Lung (tissue), 12 donors: ENCODE results near the gene ALLC. TPM values are rescaled to one million over a fixed set of nuclear protein-coding genes. Genes with fewer than 3 reads are reported as not detected.
A peak's percentile ranks its signal among the peaks of the same experiment; 100 is the strongest.

Experiments used
- ATAC-seq: fragments of 200-7000 bp; cut with Tn5 transposase; one replicate; pipeline ENCODE4 v1.9.1; 2020; ENCODE audit warnings: moderate number of reproducible peaks; ENCODE audit not compliant: insufficient read depth, low FRiP score
- DNase-seq, 3 donors: peaks; one replicate each; pipeline ENCODE4 v3.0.0-alpha.2; 2013 to 2017
- H3K27ac ChIP-seq, 2 donors: one replicate each; pipeline ENCODE4 v1.5.1; 2013; ENCODE audit warnings: mild to moderate bottlenecking in 2 of 2, moderate library complexity in 2 of 2, control low read depth in 1 of 2, inconsistent platforms in 1 of 2, low read depth in 1 of 2, low read length in 1 of 2
- H3K27me3 ChIP-seq, 3 donors: one replicate each; pipeline ENCODE4 v1.5.1; 2013; ENCODE audit warnings: low read length in 2 of 3; ENCODE audit not compliant: control insufficient read depth in 3 of 3, insufficient read depth in 3 of 3
- H3K36me3 ChIP-seq, 4 donors: one replicate each; pipeline ENCODE4 v1.5.1; 2013; ENCODE audit warnings: low read length in 4 of 4, mild to moderate bottlenecking in 1 of 4, moderate library complexity in 1 of 4; ENCODE audit not compliant: control insufficient read depth in 4 of 4, insufficient read depth in 4 of 4
- H3K4me1 ChIP-seq, 5 donors: one replicate each; pipeline ENCODE4 v1.5.1; 2013; ENCODE audit warnings: low read length in 5 of 5, mild to moderate bottlenecking in 2 of 5, moderate library complexity in 1 of 5; ENCODE audit not compliant: control insufficient read depth in 5 of 5, insufficient read depth in 5 of 5
- H3K4me3 ChIP-seq: one replicate; pipeline ENCODE4 v1.5.1; 2013; ENCODE audit warnings: mild to moderate bottlenecking, control low read depth, moderate library complexity
- H3K9ac ChIP-seq, 2 donors: one replicate each; pipeline ENCODE4 v1.5.1; 2013; ENCODE audit warnings: low read length in 2 of 2, control low read depth in 1 of 2; ENCODE audit not compliant: insufficient read depth in 1 of 2
- H3K9me3 ChIP-seq, 4 donors: one replicate each; pipeline ENCODE4 v1.5.1; 2013; ENCODE audit warnings: low read length in 3 of 4, mild to moderate bottlenecking in 1 of 4, moderate library complexity in 1 of 4; ENCODE audit not compliant: control insufficient read depth in 4 of 4, insufficient read depth in 3 of 4
- WGBS, 2 donors: extraction: QIAGEN DNeasy Blood & Tissue Kit; methylation state at CpG; one replicate each; pipeline ENCODE4 v1.1.7; 2013; 5-methylcytosine and 5-hydroxymethylcytosine counted together
- polyA plus RNA-seq, 2 donors: library from polyadenylated mRNA; stranded (reverse); fragments of 200-250 nt; gene quantifications; one replicate each; pipeline ENCODE4 v1.2.1, GENCODE V29; 2013
- total RNA-seq, 2 donors: library from RNA; depleted of rRNA in 1 of 2; stranded (reverse); fragments of >200 nt in 1 of 2; gene quantifications; one replicate each; pipeline ENCODE4 v1.2.1, GENCODE V29; 2014 to 2021
- TF ChIP-seq, protein P1 (sequence below): IDR thresholded peaks from 2 replicates; pipeline ENCODE4 v1.5.1; 2012; ENCODE audit warnings: mild to moderate bottlenecking; ENCODE audit errors: control extremely low read depth, extremely low read depth
- donor health status: control.
- donor health status: control.
- donor health status: Bipolar disorder and iron deficiency.
- donor health status: healthy.
- donor health status: DM: yes; HTN: yes; CAD: no.

Gene ALLC
- total and polyA plus RNA-seq, 4 donors = 0.06 TPM; not detected in 3

DNA sequence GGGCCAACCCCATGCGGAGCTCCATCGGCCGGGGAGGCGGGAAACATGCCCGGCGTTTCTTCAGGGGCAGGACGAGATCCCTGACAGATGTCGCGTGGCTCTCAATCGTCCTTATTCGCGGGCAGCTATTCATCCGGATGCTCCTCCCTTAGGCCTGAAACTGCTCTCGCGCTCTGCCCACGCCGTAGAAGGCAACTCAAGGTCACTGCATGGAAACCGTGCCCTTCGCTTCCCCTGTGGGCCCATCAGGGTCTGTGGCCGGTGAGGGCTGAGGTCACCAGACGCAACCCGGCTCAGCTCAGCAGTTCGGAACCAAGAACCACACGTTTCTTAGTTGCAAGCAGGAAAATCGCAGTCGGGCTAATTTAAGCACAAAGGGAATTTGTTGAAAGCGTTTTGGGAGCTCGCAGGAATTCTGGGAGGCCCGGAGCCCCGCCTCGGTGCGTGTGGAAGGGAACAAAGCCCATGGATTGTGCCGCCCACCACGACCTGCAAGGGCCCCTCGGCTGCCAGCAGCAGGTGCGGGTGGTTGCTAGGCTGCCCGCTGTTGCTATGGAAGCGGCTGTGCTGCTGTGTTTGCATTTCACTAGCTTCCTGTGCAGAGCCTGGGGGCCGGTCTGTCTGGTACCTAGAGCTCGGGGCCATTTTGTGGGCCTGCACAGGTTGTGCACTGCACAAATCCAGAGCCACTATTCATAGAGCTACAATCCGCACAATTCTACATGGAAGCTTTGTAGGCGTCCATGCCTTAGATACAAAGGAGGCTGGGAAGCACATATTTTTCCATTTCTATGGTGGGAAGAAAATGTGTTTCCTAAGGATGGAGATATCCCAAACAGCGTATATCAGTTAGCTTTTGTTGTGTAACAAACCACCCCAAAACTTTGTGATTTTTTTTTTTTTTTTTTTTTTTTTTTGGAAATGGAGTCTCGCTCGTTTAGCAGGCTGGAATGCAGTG lies 6.0 kb upstream of the ALLC start:
- H3K36me3 ChIP-seq = no peaks in the 10 kb centered on the region
- peaks cover 0 to 32% (median 4%) of the 10 kb centered on the region in 5 donors for H3K4me1 ChIP-seq
- H3K27ac ChIP-seq = peak overlapping the region in 1 of 2 donors; percentile 80
- TF ChIP-seq, protein P1, sequence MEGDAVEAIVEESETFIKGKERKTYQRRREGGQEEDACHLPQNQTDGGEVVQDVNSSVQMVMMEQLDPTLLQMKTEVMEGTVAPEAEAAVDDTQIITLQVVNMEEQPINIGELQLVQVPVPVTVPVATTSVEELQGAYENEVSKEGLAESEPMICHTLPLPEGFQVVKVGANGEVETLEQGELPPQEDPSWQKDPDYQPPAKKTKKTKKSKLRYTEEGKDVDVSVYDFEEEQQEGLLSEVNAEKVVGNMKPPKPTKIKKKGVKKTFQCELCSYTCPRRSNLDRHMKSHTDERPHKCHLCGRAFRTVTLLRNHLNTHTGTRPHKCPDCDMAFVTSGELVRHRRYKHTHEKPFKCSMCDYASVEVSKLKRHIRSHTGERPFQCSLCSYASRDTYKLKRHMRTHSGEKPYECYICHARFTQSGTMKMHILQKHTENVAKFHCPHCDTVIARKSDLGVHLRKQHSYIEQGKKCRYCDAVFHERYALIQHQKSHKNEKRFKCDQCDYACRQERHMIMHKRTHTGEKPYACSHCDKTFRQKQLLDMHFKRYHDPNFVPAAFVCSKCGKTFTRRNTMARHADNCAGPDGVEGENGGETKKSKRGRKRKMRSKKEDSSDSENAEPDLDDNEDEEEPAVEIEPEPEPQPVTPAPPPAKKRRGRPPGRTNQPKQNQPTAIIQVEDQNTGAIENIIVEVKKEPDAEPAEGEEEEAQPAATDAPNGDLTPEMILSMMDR = no peak
- H3K27me3 ChIP-seq = no peaks in the 10 kb centered on the region
- ATAC-seq = peak; percentile 45
- WGBS, 2 donors = 12 to 16% methylated on average over 45 of the region's 45 CpGs
- H3K9ac ChIP-seq = peak overlapping the region; percentile 42 to 46
- no peak overlapping the region for H3K4me3 ChIP-seq
- DNase-seq = peak; percentile 78 to 87 (median 81)
- no peaks in the 10 kb centered on the region for H3K9me3 ChIP-seq

DNA sequence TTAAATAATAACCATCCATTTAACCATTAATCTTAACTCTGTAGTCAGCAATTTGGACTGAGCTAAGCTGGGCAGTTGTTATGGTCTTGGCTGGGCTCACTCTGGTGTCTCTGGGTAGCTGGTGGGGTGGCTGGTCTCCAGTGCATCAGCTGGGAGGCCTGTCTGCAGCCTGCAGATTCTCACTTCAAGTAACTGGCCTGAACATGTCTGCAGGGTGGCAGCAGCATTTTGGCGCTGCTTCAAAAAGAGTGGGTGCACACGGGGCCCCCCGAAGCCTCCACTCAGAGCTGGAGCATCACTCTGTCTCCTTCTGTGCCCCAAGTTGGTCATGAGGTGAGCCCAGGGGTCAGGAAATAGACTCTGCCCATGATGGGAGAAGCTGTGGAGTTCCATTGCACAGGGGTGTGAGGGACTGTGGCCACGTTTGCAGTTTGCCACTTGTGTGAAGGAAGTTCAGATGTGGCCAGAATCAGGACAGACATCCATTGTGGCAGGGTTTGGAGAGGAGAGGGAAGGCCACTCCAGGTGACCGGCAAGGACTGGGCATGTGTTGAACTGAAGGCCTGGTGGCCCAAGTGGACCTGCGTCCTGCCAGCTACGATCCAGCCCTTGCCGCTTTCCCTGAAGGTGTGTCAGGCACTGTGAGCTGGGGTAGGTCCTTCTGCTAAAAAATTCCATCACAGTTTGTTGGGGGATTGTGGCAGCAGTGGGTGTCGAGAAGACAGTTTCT lies 4.9 kb upstream of the ALLC start:
- TF ChIP-seq, protein P1 = no peak
- H3K4me3 ChIP-seq = no peak overlapping the region

DNA sequence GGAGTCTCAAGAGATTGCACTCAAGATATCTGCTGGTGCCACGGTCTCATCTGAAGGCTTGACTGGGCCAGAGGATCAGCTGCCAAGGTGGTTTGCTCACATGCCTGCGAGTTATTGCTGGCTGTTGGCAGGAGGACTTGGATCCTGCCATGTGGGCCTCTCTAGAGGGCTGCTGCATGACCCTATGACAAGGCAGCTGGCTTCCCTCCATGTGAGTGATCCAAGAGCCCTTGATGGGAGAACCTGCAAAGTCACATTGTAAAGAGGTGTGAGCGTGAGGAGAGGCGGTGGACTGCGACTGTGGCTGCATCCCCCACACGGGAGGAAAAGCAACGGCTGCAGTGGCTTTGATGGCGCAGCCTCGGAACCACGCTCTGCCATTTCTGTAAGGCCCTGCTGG lies 4.0 kb upstream of the ALLC start:
- no peaks in the 10 kb centered on the region for H3K27me3 ChIP-seq
- H3K9ac ChIP-seq = no peak overlapping the region
- TF ChIP-seq, protein P1 = no peak
- H3K9me3 ChIP-seq = no peaks in the 10 kb centered on the region
- no peak for ATAC-seq
- 77 to 86% methylated on average over 10 of the region's 10 CpGs for WGBS, 2 donors
- peaks cover 0 to 43% (median 4%) of the 10 kb centered on the region in 5 donors for H3K4me1 ChIP-seq
- no peaks in the 10 kb centered on the region for H3K36me3 ChIP-seq
- peak in 2 of 3 donors; percentile 21 to 39 for DNase-seq
- no peak overlapping the region for H3K27ac ChIP-seq
- no peak overlapping the region for H3K4me3 ChIP-seq

More for the DNA sequence above, 4.9 kb upstream of the ALLC start:
- ATAC-seq = no peak
- H3K36me3 ChIP-seq = no peaks in the 10 kb centered on the region
- H3K9me3 ChIP-seq = no peaks in the 10 kb centered on the region
- no peak overlapping the region for H3K27ac ChIP-seq
- H3K4me1 ChIP-seq = peaks cover 0 to 41% (median 4%) of the 10 kb centered on the region in 5 donors
- H3K9ac ChIP-seq = no peak overlapping the region
- DNase-seq = no peak
- 97 to 98% methylated on average over 9 of the region's 9 CpGs for WGBS, 2 donors
- H3K27me3 ChIP-seq = no peaks in the 10 kb centered on the region
